ENCODE data around the gene ALG14.

DNA sequence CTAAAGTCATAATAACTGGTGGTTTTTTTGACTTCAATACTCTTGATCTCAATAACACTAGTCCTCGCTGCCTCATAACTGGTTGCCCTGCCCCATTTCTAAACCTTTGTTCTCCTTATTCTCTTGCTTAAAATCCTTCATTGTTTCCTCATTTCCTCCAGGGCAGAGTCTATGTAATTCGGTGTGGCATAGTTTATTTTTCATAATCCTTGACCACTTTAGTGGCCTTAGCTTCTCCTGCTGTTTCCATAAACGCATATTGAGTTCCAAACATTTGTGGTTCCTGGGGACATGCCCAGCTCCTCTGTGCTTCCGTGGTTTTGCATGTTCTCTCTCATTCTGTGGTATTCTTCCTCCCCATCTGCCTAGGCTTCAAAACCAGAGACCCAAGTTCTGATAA is 25.4 kb upstream of the ALG14 start:
- TF ChIP-seq, protein P1, sequence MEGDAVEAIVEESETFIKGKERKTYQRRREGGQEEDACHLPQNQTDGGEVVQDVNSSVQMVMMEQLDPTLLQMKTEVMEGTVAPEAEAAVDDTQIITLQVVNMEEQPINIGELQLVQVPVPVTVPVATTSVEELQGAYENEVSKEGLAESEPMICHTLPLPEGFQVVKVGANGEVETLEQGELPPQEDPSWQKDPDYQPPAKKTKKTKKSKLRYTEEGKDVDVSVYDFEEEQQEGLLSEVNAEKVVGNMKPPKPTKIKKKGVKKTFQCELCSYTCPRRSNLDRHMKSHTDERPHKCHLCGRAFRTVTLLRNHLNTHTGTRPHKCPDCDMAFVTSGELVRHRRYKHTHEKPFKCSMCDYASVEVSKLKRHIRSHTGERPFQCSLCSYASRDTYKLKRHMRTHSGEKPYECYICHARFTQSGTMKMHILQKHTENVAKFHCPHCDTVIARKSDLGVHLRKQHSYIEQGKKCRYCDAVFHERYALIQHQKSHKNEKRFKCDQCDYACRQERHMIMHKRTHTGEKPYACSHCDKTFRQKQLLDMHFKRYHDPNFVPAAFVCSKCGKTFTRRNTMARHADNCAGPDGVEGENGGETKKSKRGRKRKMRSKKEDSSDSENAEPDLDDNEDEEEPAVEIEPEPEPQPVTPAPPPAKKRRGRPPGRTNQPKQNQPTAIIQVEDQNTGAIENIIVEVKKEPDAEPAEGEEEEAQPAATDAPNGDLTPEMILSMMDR (IDR thresholded peaks at IDR 0.05; ENCODE audit: poor library complexity, severe bottlenecking): no peak
- TF ChIP-seq MXI1 (conservative IDR thresholded peaks at IDR 0.05; ENCODE audit: poor library complexity, severe bottlenecking) (no peak), EZH2 (IDR thresholded peaks at IDR 0.05; ENCODE audit: borderline replicate concordance, insufficient read depth, low read length, poor library complexity, severe bottlenecking) (no peak)

Measured in neural cell (in vitro differentiated cells).